SJSA1 (cell line): ENCODE measurements around the gene PTCH2. TPM values are rescaled to one million over a fixed set of nuclear protein-coding genes. Genes with fewer than 3 reads are reported as not detected.
"Not testable (repeated sequence)": the region's sequence is repeated elsewhere in the genome, so short reads cannot be mapped to it uniquely, and the experiment has no call there.

ENCODE experiments used
- DNase-seq, 2 experiments: peaks; one replicate each; pipeline ENCODE4 v3.0.0-alpha.2; 2015 to 2020; ENCODE audit warnings: low spot score in 2 of 2, low read depth in 1 of 2
- H3K27ac ChIP-seq: fragments of 250-450 bp; sonication (Bioruptor Pico); 2 replicates; pipeline ENCODE4 v1.5.1; 2020; ENCODE audit warnings: mild to moderate bottlenecking, moderate library complexity
- H3K27me3 ChIP-seq: fragments of 250-450 bp; sonication (Bioruptor Pico); replicated peaks from 2 replicates; pipeline ENCODE4 v1.5.1; 2020; ENCODE audit warnings: mild to moderate bottlenecking, moderate library complexity
- H3K36me3 ChIP-seq: fragments of 250-450 bp; sonication (Bioruptor Pico); 2 replicates; pipeline ENCODE4 v1.5.1; 2020; ENCODE audit warnings: mild to moderate bottlenecking
- H3K4me1 ChIP-seq: fragments of 250-450 bp; sonication (Bioruptor Pico); replicated peaks from 2 replicates; pipeline ENCODE4 v1.6.1; 2021; ENCODE audit warnings: mild to moderate bottlenecking
- H3K4me3 ChIP-seq: fragments of 250-450 bp; sonication (Bioruptor Pico); 2 replicates; pipeline ENCODE4 v1.5.1; 2020; ENCODE audit warnings: mild to moderate bottlenecking
- H3K9me3 ChIP-seq: fragments of 250-450 bp; sonication (Bioruptor Pico); replicated peaks from 2 replicates; pipeline ENCODE4 v1.5.1; 2020; ENCODE audit warnings: mild to moderate bottlenecking
- total RNA-seq: library from RNA; depleted of rRNA; stranded (reverse); fragments of >200 nt; shearing (Covaris generic); gene quantifications from 2 replicates; pipeline ENCODE4 v1.2.3, GENCODE V29; 2014

The PTCH2 gene
- total RNA-seq, 1 experiment from 2014 or later: 1.5 TPM

DNA sequence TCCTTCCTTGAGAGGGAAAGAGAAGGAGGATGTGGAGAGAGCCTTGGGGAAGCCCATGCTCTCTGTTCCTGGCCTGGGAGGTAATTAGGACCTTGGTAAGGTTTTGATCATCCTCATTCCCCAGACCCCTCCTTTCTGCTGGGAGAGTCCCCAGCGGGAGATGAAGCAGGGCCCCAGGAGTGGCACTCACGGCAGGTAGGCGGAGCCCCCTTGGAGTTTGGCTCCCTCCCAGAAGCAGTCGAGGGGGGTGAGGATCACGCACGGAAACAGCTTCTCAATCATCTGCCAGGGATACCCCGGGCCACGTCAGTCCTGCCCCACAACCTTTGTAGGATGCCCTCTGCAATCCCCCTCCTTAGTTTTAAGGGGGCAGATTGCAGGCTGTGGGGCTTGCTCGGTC lies 11.5 kb downstream of the PTCH2 start:
- Histone ChIP-seq H3K36me3 (peaks cover 22% of the 10 kb centered on the region), H3K27me3 (no peaks in the 10 kb centered on the region), H3K27ac (no peak overlapping the region), H3K4me3 (no peak overlapping the region), H3K4me1 (peaks cover 23% of the 10 kb centered on the region), H3K9me3 (no peaks in the 10 kb centered on the region)
- DNase-seq: no peak

DNA sequence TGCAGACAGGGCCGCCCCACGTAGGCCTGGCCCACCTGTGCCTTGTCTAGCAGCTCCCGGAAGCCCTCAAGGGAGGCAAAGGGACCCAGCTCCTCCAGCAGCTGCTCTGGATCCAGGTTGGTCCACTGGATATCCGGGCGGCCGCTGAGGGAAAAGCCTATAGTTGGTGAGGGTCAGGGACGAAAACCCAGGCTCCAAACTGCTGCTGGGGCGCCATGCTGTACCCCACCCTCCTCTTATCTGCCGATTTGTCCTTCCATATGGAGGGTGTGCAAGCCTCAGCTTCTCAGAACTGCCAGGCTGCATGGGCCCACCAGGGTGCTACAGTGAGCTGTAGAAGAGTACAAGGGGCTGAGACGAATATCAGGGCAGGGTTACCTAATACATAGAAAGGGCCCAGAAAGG lies 12.2 kb downstream of the PTCH2 start:
- Histone ChIP-seq H3K9me3 (no peaks in the 10 kb centered on the region), H3K36me3 (peaks cover 19% of the 10 kb centered on the region), H3K27ac (no peak overlapping the region), H3K4me3 (no peak overlapping the region), H3K27me3 (no peaks in the 10 kb centered on the region), H3K4me1 (peaks cover 18% of the 10 kb centered on the region)
- DNase-seq: no peak

GRCh38 chr1:44829506-44830384 lies 13.3 kb downstream of the PTCH2 start:
- Histone ChIP-seq H3K4me3 (no peak overlapping the region), H3K36me3 (peaks cover 19% of the 10 kb centered on the region), H3K27ac (no peak overlapping the region), H3K4me1 (peaks cover 15% of the 10 kb centered on the region), H3K9me3 (no peaks in the 10 kb centered on the region), H3K27me3 (no peaks in the 10 kb centered on the region)
- no peak for DNase-seq

- H3K4me3 ChIP-seq: no peak overlapping the region
- no peaks in the 10 kb centered on the region for H3K9me3 ChIP-seq
- peaks cover 19% of the 10 kb centered on the region for H3K36me3 ChIP-seq
- DNase-seq: no peak
- H3K27me3 ChIP-seq: no peaks in the 10 kb centered on the region
- H3K4me1 ChIP-seq: peaks cover 15% of the 10 kb centered on the region
- H3K27ac ChIP-seq: no peak overlapping the region
Measured at GRCh38 chr1:44828841-44829440, 14.1 kb downstream of the PTCH2 start.

DNA sequence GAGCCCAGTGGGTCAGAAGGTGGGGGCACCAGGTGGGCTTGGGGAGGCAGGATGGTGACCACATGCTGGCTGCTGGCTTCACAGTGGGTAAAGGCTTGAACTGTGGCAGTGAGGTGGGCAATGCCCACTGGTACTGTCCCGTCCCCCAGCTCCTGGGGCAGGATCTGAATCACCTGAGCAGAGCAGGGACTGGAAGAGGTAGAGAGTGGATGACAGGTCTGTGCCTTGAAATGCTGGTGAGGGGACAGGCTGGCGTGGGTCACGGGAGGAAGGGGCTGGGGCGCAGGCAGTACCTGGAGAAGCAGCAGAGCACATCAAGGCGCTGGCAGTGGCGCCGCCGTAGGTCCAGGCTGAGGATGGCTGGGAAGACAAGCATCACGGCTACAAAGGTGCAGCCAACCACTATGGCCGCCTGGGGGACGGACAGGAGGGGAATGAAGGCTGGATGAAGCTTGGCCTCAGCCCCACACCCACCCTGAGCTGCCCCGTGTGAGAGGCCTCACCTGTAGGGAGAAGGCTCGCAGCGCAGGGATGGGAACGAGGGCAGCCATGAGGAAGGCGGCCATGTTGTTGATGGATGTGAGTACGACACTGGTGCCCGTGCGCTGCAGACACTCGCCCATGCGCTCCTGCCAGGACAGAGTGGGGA lies 14.9 kb downstream of the PTCH2 start:
- Histone ChIP-seq H3K27me3 (no peaks in the 10 kb centered on the region), H3K4me1 (peaks cover 15% of the 10 kb centered on the region), H3K36me3 (peaks cover 19% of the 10 kb centered on the region)

GRCh38 chr1:44827197-44828002 lies 15.7 kb downstream of the PTCH2 start:
- Histone ChIP-seq H3K4me3 (no peak overlapping the region), H3K36me3 (peaks cover 22% of the 10 kb centered on the region), H3K9me3 (no peaks in the 10 kb centered on the region), H3K4me1 (peaks cover 8% of the 10 kb centered on the region), H3K27ac (no peak overlapping the region), H3K27me3 (no peaks in the 10 kb centered on the region)
- no peak for DNase-seq

More for the DNA sequence above, 14.9 kb downstream of the PTCH2 start:
- Histone ChIP-seq H3K27ac (no peak overlapping the region), H3K9me3 (no peaks in the 10 kb centered on the region), H3K4me3 (no peak overlapping the region)
- no peak for DNase-seq

DNA sequence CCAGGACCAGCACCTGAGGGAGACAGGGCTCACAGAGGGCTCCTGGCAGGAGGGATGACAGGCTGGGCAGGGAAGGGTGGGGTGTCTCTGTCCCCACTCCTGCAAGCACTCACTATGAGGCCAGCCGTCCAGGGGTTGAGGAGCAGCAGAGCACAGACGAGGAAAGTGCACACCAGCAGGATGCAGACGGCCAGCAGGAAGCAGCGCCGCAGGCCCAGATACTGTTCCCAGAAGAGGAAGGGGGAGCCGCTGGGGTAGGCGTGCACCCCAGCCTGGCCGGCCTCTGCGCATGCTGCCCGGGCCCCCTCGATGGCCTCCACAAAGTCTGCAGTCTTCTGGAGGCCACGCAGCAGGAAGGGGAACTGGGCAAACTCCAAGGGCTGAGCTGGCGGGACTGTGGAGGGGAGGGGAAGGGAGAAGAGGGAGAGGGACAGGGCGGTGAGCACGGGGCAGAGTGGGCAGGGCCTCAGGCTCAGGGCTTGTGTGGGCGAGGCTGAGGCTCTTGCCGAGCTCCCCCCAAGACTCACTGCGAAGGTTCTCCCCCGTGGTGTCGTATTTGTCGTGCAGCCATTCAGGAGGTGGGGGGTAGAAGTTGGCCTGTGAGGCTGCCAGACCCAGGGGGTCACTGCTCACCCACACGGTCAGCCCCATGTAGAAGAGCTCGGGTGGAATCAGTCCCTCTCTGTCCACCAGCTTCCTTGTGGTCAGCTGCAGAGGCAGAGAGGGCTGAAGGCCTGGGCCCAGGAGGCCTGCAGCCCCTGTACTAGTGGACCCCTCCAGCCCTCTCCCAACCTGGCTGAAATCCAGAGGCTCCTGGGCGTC lies 16.5 kb downstream of the PTCH2 start:
- H3K27me3 ChIP-seq: no peaks in the 10 kb centered on the region
- H3K27ac ChIP-seq: no peak overlapping the region
- H3K9me3 ChIP-seq: no peaks in the 10 kb centered on the region
- no peak overlapping the region for H3K4me3 ChIP-seq
- peaks cover 17% of the 10 kb centered on the region for H3K36me3 ChIP-seq
- DNase-seq: no peak
- no peaks in the 10 kb centered on the region for H3K4me1 ChIP-seq

DNA sequence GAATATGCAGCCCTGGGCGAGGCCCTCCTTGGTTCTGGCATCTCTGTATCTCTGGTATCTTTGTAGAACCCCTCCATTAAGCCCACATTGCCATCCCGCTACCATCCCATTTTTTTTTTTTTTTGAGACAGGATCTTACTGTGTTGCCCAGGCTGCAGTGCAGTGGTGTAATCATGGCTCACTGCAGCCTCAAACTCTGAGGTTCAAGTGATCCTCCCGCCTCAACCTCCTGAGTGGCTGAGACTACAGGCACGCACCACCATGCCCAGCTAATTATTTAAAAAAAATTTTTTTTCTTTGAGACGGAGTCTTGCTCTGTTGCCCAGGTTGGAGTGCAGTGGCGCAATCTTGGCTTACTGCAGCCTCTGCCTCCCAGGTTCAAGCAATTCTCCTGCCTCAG lies 18.7 kb downstream of the PTCH2 start:
- DNase-seq, H3K27ac ChIP-seq, H3K9me3 ChIP-seq, H3K4me1 ChIP-seq, H3K27me3 ChIP-seq, H3K4me3 ChIP-seq, H3K36me3 ChIP-seq: not testable (repeated sequence)

- H3K36me3 ChIP-seq: peaks cover 7% of the 10 kb centered on the region
- no peak for DNase-seq
- H3K4me3 ChIP-seq: no peak overlapping the region
- H3K27ac ChIP-seq: no peak overlapping the region
- H3K9me3 ChIP-seq: no peaks in the 10 kb centered on the region
- peaks cover 18% of the 10 kb centered on the region for H3K4me1 ChIP-seq
- H3K27me3 ChIP-seq: no peaks in the 10 kb centered on the region
Measured at GRCh38 chr1:44822981-44823451, 20.0 kb downstream of the PTCH2 start.

DNA sequence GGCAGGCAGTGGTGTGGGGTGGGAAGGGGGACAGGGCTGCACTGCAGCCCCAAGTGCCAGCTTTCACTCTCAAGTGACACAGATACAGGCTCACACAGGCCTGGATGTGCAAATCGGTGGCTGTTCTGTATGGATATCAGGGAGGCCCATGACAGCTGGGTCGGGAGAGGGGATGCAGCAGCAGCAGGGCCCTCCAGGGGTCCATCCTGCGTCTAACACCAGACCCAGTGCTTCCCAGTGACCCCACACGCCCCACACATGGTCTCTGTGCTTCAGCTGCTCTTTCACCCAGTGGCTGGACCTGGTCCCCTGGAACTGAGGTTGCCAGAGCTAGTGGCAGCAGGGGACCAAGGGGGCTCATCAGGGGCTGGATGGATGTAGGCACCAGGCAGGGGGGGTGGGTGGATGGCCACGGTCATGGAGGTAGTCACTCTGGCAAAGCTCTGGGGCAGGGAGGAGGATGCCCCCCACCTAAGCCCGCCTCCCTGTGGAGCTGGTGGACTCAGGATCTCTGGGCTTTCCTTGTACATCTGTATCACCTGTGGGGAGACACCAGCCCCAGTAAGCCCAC lies 20.8 kb downstream of the PTCH2 start:
- Histone ChIP-seq H3K4me3 (no peak overlapping the region), H3K36me3 (peaks cover 7% of the 10 kb centered on the region), H3K4me1 (peaks cover 18% of the 10 kb centered on the region), H3K27me3 (no peaks in the 10 kb centered on the region), H3K9me3 (no peaks in the 10 kb centered on the region), H3K27ac (no peak overlapping the region)
- no peak for DNase-seq

DNA sequence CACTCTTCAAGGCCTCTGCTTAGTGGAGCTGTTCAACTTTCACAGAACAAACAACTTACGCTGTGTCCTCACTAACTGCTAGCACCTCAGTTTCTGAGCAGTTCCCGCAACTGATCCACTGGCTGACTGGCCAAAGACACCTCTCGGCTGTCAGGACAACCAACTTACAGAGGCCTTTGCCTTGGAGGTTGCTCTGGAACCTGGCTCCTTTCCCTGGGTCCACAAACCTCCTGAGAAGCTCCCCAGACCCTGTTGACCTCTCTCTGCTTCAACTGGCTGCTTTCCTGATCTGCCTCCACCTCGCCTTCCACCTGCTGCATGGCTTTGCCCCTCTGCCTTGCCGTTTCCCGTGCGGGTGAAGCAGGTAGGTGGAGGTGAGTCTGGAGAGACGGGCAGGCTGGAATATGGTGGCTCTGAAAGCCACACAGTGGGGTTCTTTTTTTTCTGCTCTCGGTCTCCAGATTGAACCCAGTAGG lies 21.8 kb downstream of the PTCH2 start:
- DNase-seq: no peak
- Histone ChIP-seq H3K4me3 (no peak overlapping the region), H3K27ac (no peak overlapping the region), H3K9me3 (no peaks in the 10 kb centered on the region), H3K4me1 (peaks cover 18% of the 10 kb centered on the region), H3K36me3 (peaks cover 3% of the 10 kb centered on the region; the same call in 1 of the 2 replicates), H3K27me3 (no peaks in the 10 kb centered on the region)
